ENCODE results near the gene ELOA. TPM values are rescaled to one million over a fixed set of nuclear protein-coding genes. Genes with fewer than 3 reads are reported as not detected.

Gene ELOA
- total and polyA plus RNA-seq, 2 of the 13 experiments (the other 11 are each of a cell fraction or from before 2014, with no cell fraction given): 14.2 to 28.5 TPM

GRCh38 chr1:23809751-23810171, 66.5 kb downstream of the ELOA start:
- WGBS (ENCODE audit: low lambda C conversion rate): 3% methylated on average over 4 of the region's 6 CpGs
- CTCF ChIA-PET (ENCODE audit: low intra/inter-chr PET ratio, low total read pairs): interaction anchor here (1.7 to 2.5 kb wide), 3 partner anchors 45 to 107 kb away, joined by 10 to 15 read pairs (median 14); partner anchors contain the start of gene FUCA1
- Histone ChIP-seq H2AFZ (ENCODE audit: low read length) (no peak overlapping the region), H3K36me3 (replicated peaks in 1 of 2; ENCODE audit: control insufficient read depth in 1 of 2, insufficient read depth in 2 of 2, low read length in 2 of 2) (peaks cover 3 to 14% of the 10 kb centered on the region in 2 experiments; a peak in 3 of 5 replicates), H3K79me2 (ENCODE audit: insufficient read depth, low read length) (no peaks in the 10 kb centered on the region), H3K4me2 (ENCODE audit: low read depth, low read length) (peak overlapping the region; percentile 54), H3K9me3 (ENCODE audit: low read length) (no peaks in the 10 kb centered on the region), H3K4me1 (ENCODE audit: insufficient read depth, low read length) (peaks cover 36% of the 10 kb centered on the region), H4K20me1 (ENCODE audit: insufficient read depth, low read length) (no peaks in the 10 kb centered on the region), H3K27ac (ENCODE audit: extremely low read length, insufficient read depth, low read length) (peak overlapping the region; percentile 59), H3K27me3 (ENCODE audit: control insufficient read depth in 1 of 2, insufficient read depth in 2 of 2, low read length in 2 of 2) (no peaks in the 10 kb centered on the region), H3K9ac (ENCODE audit: insufficient read depth, low read depth, low read length) (peak overlapping the region; percentile 35; the same call in 1 of the 2 replicates), H3K4me3 (replicated peaks in 1 of 3; ENCODE audit: insufficient read depth in 1 of 3, low read depth in 2 of 3, low read length in 3 of 3) (no peak overlapping the region)
- FAIRE-seq: peak; percentile 82
- in situ Hi-C loops (cut with HindIII; ENCODE audit: extremely low pct_ligation_motif_present, low pct_unique_long_range_greater_than_20kb): loop anchor here (5.0 kb wide), 2 partner anchors 58 to 108 kb away; partner anchors contain the start of gene FUCA1
- DNase-seq (ENCODE audit: low spot score): peak; percentile 78
- ATAC-seq: peak; percentile 89
- intact Hi-C loops (cut with micrococcal nuclease; ENCODE audit: unreplicated experiment): loop anchor here (1.0 to 2.0 kb wide), 2 partner anchors 45 to 107 kb away; no protein-coding TSS in a partner anchor
- POLR2A ChIA-PET: interaction anchor here (0.9 to 4.7 kb wide), 8 partner anchors 9 to 107 kb away, joined by 3 to 71 read pairs (median 6); partner anchors contain the start of genes FUCA1, GALE, HMGCL and PITHD1
- BruUV-seq (replicated peaks): no TSS peak
- TF ChIP-seq ZSCAN22 (CRISPR knock-in tag; IDR thresholded peaks at IDR 0.05) (no peak), ZNF143 (CRISPR knock-in tag; IDR thresholded peaks at IDR 0.05) (peak; percentile 38; the same call in 1 of the 2 replicates), ZNF670 (CRISPR knock-in tag; IDR thresholded peaks at IDR 0.05; ENCODE audit: borderline replicate concordance) (no peak), YEATS2 (CRISPR knock-in tag; IDR thresholded peaks at IDR 0.05; ENCODE audit: borderline replicate concordance) (peak; percentile 70; the same call in 1 of the 2 replicates), SATB2 (CRISPR knock-in tag; IDR thresholded peaks at IDR 0.05) (no peak), CCDC6 (CRISPR knock-in tag; IDR thresholded peaks at IDR 0.05) (no peak), GPBP1L1 (CRISPR knock-in tag; IDR thresholded peaks at IDR 0.05) (no peak), GATA4 (IDR thresholded peaks at IDR 0.05; ENCODE audit: borderline replicate concordance, low read depth) (no peak), HNF1A (IDR thresholded peaks at IDR 0.05; ENCODE audit: low read depth) (0 out of 2 replicates have a peak, but pooled peaks have one; percentile 23), HNF1A (CRISPR knock-in tag; IDR thresholded peaks at IDR 0.05; ENCODE audit: borderline replicate concordance) (no peak), ZBTB10 (CRISPR knock-in tag; IDR thresholded peaks at IDR 0.05; ENCODE audit: borderline replicate concordance) (no peak), KDM5B (CRISPR knock-in tag; IDR thresholded peaks at IDR 0.05; ENCODE audit: borderline replicate concordance) (no peak)
- TF ChIP-seq, protein P1, sequence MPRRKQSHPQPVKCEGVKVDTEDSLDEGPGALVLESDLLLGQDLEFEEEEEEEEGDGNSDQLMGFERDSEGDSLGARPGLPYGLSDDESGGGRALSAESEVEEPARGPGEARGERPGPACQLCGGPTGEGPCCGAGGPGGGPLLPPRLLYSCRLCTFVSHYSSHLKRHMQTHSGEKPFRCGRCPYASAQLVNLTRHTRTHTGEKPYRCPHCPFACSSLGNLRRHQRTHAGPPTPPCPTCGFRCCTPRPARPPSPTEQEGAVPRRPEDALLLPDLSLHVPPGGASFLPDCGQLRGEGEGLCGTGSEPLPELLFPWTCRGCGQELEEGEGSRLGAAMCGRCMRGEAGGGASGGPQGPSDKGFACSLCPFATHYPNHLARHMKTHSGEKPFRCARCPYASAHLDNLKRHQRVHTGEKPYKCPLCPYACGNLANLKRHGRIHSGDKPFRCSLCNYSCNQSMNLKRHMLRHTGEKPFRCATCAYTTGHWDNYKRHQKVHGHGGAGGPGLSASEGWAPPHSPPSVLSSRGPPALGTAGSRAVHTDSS (CRISPR knock-in tag; conservative IDR thresholded peaks at IDR 0.05): no peak
